ENCODE data around the gene DTNB.

- TF ChIP-seq EZH2 (IDR thresholded peaks at IDR 0.05; ENCODE audit: borderline replicate concordance, low read depth, low read length, severe bottlenecking) (no peak), POLR2AphosphoS5 (IDR thresholded peaks at IDR 0.05; ENCODE audit: insufficient read depth, low read depth, low read length) (no peak)
Measured at GRCh38 chr2:25426326-25426725, 247.1 kb downstream of the DTNB start.
